HEK293 (cell line): Measurements from ENCODE around the gene LUZP4.

ENCODE experiments used
- GLI2 ChIP-seq: fragments of 450-650 bp; formaldehyde crosslinking; IDR thresholded peaks from 2 replicates; pipeline ENCODE4; 2017; ENCODE audit warnings: missing biosample characterization, missing genetic modification characterization, low read depth, borderline replicate concordance
- GLIS1 ChIP-seq: fragments of 450-650 bp; formaldehyde crosslinking; IDR thresholded peaks from 2 replicates; pipeline ENCODE4 v1.5.1; 2016; ENCODE audit warnings: missing biosample characterization, missing genetic modification characterization
- KLF8 ChIP-seq: fragments of 450-650 bp; formaldehyde crosslinking; IDR thresholded peaks from 2 replicates; pipeline ENCODE4 v1.5.1; 2016; ENCODE audit warnings: missing biosample characterization, missing genetic modification characterization
- OSR2 ChIP-seq: fragments of 450-650 bp; formaldehyde crosslinking; IDR thresholded peaks from 2 replicates; pipeline ENCODE4 v1.5.1; 2016; ENCODE audit warnings: missing biosample characterization, missing genetic modification characterization
- PRDM1 ChIP-seq: fragments of 450-650 bp; formaldehyde crosslinking; IDR thresholded peaks from 2 replicates; pipeline ENCODE4; 2016; ENCODE audit warnings: missing biosample characterization, missing genetic modification characterization
- RBAK ChIP-seq: fragments of 450-650 bp; formaldehyde crosslinking; IDR thresholded peaks from 2 replicates; pipeline ENCODE4 v1.5.1; 2016; ENCODE audit warnings: missing biosample characterization, missing genetic modification characterization
- YY1 ChIP-seq: fragments of 450-650 bp; formaldehyde crosslinking; IDR thresholded peaks from 2 replicates; pipeline ENCODE4 v1.5.1; 2018; ENCODE audit warnings: missing biosample characterization, missing genetic modification characterization
- ZBTB1 ChIP-seq: fragments of 450-650 bp; formaldehyde crosslinking; IDR thresholded peaks from 2 replicates; pipeline ENCODE4 v1.5.1; 2016; ENCODE audit warnings: missing biosample characterization, missing genetic modification characterization
- ZNF10 ChIP-seq: fragments of 450-650 bp; formaldehyde crosslinking; IDR thresholded peaks from 2 replicates; pipeline ENCODE4 v1.5.1; 2017; ENCODE audit warnings: missing biosample characterization, missing genetic modification characterization
- ZNF112 ChIP-seq: fragments of 450-650 bp; formaldehyde crosslinking; IDR thresholded peaks from 2 replicates; pipeline ENCODE4 v1.5.0; 2017; ENCODE audit warnings: missing biosample characterization, missing genetic modification characterization
- ZNF132 ChIP-seq: fragments of 450-650 bp; formaldehyde crosslinking; IDR thresholded peaks from 2 replicates; pipeline ENCODE4 v1.5.1; 2017; ENCODE audit warnings: missing biosample characterization, missing genetic modification characterization, borderline replicate concordance
- ZNF146 ChIP-seq: fragments of 450-650 bp; formaldehyde crosslinking; IDR thresholded peaks from 2 replicates; pipeline ENCODE4 v1.5.1; 2016; ENCODE audit warnings: missing biosample characterization, missing genetic modification characterization
- ZNF211 ChIP-seq: fragments of 450-650 bp; formaldehyde crosslinking; IDR thresholded peaks from 2 replicates; pipeline ENCODE4 v1.5.1; 2016; ENCODE audit warnings: low read depth, missing biosample characterization, missing genetic modification characterization
- ZNF248 ChIP-seq: fragments of 450-650 bp; formaldehyde crosslinking; IDR thresholded peaks from 2 replicates; pipeline ENCODE4 v1.5.1; 2017; ENCODE audit warnings: missing biosample characterization, missing genetic modification characterization
- ZNF302 ChIP-seq: fragments of 450-650 bp; formaldehyde crosslinking; IDR thresholded peaks from 2 replicates; pipeline ENCODE4 v1.5.1; 2016; ENCODE audit warnings: missing biosample characterization, missing genetic modification characterization, low read depth
- ZNF311 ChIP-seq: fragments of 450-650 bp; formaldehyde crosslinking; IDR thresholded peaks from 2 replicates; pipeline ENCODE4 v1.5.1; 2017; ENCODE audit warnings: missing biosample characterization, missing genetic modification characterization, borderline replicate concordance
- ZNF354C ChIP-seq: fragments of 450-650 bp; formaldehyde crosslinking; IDR thresholded peaks from 2 replicates; pipeline ENCODE4 v1.5.1; 2016; ENCODE audit warnings: missing biosample characterization, missing genetic modification characterization, low read depth, borderline replicate concordance
- ZNF473 ChIP-seq: fragments of 450-650 bp; formaldehyde crosslinking; IDR thresholded peaks from 2 replicates; pipeline ENCODE4 v1.5.1; 2017; ENCODE audit warnings: missing biosample characterization, missing genetic modification characterization
- ZNF548 ChIP-seq: fragments of 450-650 bp; formaldehyde crosslinking; IDR thresholded peaks from 2 replicates; pipeline ENCODE4 v1.5.1; 2016; ENCODE audit warnings: missing biosample characterization, missing genetic modification characterization
- ZNF558 ChIP-seq: fragments of 450-650 bp; formaldehyde crosslinking; IDR thresholded peaks from 2 replicates; pipeline ENCODE4 v1.5.1; 2016; ENCODE audit warnings: missing biosample characterization, missing genetic modification characterization
- ZNF596 ChIP-seq: fragments of 450-650 bp; IDR thresholded peaks from 2 replicates; pipeline ENCODE4 v1.5.0; 2018; ENCODE audit warnings: missing biosample characterization, mild to moderate bottlenecking, missing genetic modification characterization, moderate library complexity
- ZNF600 ChIP-seq: fragments of 450-650 bp; formaldehyde crosslinking; IDR thresholded peaks from 2 replicates; pipeline ENCODE4 v1.5.1; 2016; ENCODE audit warnings: missing biosample characterization, missing genetic modification characterization
- ZNF76 ChIP-seq: fragments of 450-650 bp; formaldehyde crosslinking; IDR thresholded peaks from 2 replicates; pipeline ENCODE4; 2016; ENCODE audit warnings: low read depth, missing biosample characterization, missing genetic modification characterization, borderline replicate concordance
- ZNF777 ChIP-seq: fragments of 450-650 bp; formaldehyde crosslinking; IDR thresholded peaks from 2 replicates; pipeline ENCODE4 v1.5.1; 2017; ENCODE audit warnings: missing biosample characterization, missing genetic modification characterization, borderline replicate concordance
- ZSCAN16 ChIP-seq: fragments of 450-650 bp; formaldehyde crosslinking; IDR thresholded peaks from 2 replicates; pipeline ENCODE4 v1.5.1; 2016; ENCODE audit warnings: missing biosample characterization, missing genetic modification characterization
- ZSCAN30 ChIP-seq: fragments of 450-650 bp; IDR thresholded peaks from 2 replicates; pipeline ENCODE4 v1.5.1; 2018; ENCODE audit warnings: missing biosample characterization, mild to moderate bottlenecking, missing genetic modification characterization, moderate library complexity
- TF ChIP-seq, protein P1 (sequence below): fragments of 450-650 bp; IDR thresholded peaks from 2 replicates; pipeline ENCODE4 v1.5.1; 2018; ENCODE audit warnings: missing biosample characterization, mild to moderate bottlenecking, missing genetic modification characterization
- TF ChIP-seq, protein P2 (sequence below): fragments of 450-650 bp; formaldehyde crosslinking; IDR thresholded peaks from 2 replicates; pipeline ENCODE4 v1.5.1; 2017; ENCODE audit warnings: missing biosample characterization, missing genetic modification characterization
- TF ChIP-seq, protein P3 (sequence below): fragments of 450-650 bp; formaldehyde crosslinking; optimal IDR thresholded peaks from 2 replicates; pipeline ENCODE3; 2016; ENCODE audit warnings: missing biosample characterization, mild to moderate bottlenecking, missing genetic modification characterization
- TF ChIP-seq, protein P4 (sequence below): IDR thresholded peaks from 2 replicates; pipeline ENCODE4 v1.6.1; 2011; ENCODE audit warnings: mild to moderate bottlenecking, low read depth, low read length, borderline replicate concordance
- TF ChIP-seq, protein P5 (sequence below): fragments of 450-650 bp; formaldehyde crosslinking; IDR thresholded peaks from 2 replicates; pipeline ENCODE4 v1.5.1; 2016; ENCODE audit warnings: missing biosample characterization, missing genetic modification characterization, borderline replicate concordance
- TF ChIP-seq, protein P6 (sequence below): fragments of 450-650 bp; formaldehyde crosslinking; IDR thresholded peaks from 2 replicates; pipeline ENCODE4 v1.5.1; 2016; ENCODE audit warnings: missing biosample characterization, missing genetic modification characterization, low read depth

Gene LUZP4

DNA sequence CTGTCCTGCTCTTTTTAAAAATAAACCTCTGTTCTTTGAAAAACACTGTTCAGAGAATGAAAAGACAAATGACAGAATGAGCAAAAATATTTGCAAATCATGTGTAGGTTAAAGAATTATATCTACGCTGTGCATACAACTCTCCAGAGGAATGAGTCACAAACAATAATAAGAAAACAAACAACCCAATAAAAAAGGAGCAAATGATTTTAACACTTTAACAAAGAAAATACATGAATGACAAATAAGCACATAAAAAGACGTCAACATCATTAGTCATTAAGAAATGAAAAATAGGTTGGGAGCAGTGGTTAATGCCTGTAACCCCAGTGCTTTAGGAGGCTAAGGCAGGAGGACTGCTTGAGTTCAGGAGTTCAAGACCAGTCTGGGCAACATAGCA is 34.5 kb upstream of the LUZP4 start (continued):
- TF ChIP-seq, protein P1, sequence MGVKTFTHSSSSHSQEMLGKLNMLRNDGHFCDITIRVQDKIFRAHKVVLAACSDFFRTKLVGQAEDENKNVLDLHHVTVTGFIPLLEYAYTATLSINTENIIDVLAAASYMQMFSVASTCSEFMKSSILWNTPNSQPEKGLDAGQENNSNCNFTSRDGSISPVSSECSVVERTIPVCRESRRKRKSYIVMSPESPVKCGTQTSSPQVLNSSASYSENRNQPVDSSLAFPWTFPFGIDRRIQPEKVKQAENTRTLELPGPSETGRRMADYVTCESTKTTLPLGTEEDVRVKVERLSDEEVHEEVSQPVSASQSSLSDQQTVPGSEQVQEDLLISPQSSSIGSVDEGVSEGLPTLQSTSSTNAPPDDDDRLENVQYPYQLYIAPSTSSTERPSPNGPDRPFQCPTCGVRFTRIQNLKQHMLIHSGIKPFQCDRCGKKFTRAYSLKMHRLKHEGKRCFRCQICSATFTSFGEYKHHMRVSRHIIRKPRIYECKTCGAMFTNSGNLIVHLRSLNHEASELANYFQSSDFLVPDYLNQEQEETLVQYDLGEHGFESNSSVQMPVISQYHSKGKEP (tag by site-specific recombination): no peak
- TF ChIP-seq GLI2 (tag by site-specific recombination) (peak; percentile 76), ZNF302 (tag by site-specific recombination) (no peak), ZNF132 (no peak), PRDM1 (no peak), ZNF777 (tag by site-specific recombination) (no peak), ZNF112 (no peak), OSR2 (tag by site-specific recombination) (peak; percentile 70), ZSCAN30 (tag by site-specific recombination) (no peak), RBAK (tag by site-specific recombination) (no peak), ZNF311 (tag by site-specific recombination) (no peak), GLIS1 (tag by site-specific recombination) (no peak), ZSCAN16 (tag by site-specific recombination) (no peak), ZNF558 (tag by site-specific recombination) (no peak), ZNF473 (tag by site-specific recombination) (no peak), ZNF146 (tag by site-specific recombination) (peak; percentile 51; the same call in 1 of the 2 replicates), ZNF548 (tag by site-specific recombination) (no peak), ZNF10 (no peak), YY1 (tag by site-specific recombination) (no peak), ZBTB1 (tag by site-specific recombination) (no peak), KLF8 (tag by site-specific recombination) (0 out of 2 replicates have a peak, but pooled peaks have one; percentile 25), ZNF354C (tag by site-specific recombination) (no peak), ZNF211 (tag by site-specific recombination) (no peak), ZNF596 (tag by site-specific recombination) (no peak), ZNF76 (tag by site-specific recombination) (no peak), ZNF248 (no peak), ZNF600 (tag by site-specific recombination) (no peak)
- TF ChIP-seq, protein P2, sequence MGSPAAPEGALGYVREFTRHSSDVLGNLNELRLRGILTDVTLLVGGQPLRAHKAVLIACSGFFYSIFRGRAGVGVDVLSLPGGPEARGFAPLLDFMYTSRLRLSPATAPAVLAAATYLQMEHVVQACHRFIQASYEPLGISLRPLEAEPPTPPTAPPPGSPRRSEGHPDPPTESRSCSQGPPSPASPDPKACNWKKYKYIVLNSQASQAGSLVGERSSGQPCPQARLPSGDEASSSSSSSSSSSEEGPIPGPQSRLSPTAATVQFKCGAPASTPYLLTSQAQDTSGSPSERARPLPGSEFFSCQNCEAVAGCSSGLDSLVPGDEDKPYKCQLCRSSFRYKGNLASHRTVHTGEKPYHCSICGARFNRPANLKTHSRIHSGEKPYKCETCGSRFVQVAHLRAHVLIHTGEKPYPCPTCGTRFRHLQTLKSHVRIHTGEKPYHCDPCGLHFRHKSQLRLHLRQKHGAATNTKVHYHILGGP (tag by site-specific recombination): no peak
- TF ChIP-seq, protein P3, sequence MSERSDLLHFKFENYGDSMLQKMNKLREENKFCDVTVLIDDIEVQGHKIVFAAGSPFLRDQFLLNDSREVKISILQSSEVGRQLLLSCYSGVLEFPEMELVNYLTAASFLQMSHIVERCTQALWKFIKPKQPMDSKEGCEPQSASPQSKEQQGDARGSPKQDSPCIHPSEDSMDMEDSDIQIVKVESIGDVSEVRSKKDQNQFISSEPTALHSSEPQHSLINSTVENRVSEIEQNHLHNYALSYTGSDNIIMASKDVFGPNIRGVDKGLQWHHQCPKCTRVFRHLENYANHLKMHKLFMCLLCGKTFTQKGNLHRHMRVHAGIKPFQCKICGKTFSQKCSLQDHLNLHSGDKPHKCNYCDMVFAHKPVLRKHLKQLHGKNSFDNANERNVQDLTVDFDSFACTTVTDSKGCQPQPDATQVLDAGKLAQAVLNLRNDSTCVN (tag by site-specific recombination): no peak
- TF ChIP-seq, protein P4, sequence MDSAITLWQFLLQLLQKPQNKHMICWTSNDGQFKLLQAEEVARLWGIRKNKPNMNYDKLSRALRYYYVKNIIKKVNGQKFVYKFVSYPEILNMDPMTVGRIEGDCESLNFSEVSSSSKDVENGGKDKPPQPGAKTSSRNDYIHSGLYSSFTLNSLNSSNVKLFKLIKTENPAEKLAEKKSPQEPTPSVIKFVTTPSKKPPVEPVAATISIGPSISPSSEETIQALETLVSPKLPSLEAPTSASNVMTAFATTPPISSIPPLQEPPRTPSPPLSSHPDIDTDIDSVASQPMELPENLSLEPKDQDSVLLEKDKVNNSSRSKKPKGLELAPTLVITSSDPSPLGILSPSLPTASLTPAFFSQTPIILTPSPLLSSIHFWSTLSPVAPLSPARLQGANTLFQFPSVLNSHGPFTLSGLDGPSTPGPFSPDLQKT: no peak
- TF ChIP-seq, protein P5, sequence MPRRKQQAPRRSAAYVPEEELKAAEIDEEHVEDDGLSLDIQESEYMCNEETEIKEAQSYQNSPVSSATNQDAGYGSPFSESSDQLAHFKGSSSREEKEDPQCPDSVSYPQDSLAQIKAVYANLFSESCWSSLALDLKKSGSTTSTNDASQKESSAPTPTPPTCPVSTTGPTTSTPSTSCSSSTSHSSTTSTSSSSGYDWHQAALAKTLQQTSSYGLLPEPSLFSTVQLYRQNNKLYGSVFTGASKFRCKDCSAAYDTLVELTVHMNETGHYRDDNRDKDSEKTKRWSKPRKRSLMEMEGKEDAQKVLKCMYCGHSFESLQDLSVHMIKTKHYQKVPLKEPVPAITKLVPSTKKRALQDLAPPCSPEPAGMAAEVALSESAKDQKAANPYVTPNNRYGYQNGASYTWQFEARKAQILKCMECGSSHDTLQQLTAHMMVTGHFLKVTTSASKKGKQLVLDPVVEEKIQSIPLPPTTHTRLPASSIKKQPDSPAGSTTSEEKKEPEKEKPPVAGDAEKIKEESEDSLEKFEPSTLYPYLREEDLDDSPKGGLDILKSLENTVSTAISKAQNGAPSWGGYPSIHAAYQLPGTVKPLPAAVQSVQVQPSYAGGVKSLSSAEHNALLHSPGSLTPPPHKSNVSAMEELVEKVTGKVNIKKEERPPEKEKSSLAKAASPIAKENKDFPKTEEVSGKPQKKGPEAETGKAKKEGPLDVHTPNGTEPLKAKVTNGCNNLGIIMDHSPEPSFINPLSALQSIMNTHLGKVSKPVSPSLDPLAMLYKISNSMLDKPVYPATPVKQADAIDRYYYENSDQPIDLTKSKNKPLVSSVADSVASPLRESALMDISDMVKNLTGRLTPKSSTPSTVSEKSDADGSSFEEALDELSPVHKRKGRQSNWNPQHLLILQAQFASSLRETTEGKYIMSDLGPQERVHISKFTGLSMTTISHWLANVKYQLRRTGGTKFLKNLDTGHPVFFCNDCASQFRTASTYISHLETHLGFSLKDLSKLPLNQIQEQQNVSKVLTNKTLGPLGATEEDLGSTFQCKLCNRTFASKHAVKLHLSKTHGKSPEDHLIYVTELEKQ (tag by site-specific recombination): peak; percentile 39; the same call in 1 of the 2 replicates
- TF ChIP-seq, protein P6, sequence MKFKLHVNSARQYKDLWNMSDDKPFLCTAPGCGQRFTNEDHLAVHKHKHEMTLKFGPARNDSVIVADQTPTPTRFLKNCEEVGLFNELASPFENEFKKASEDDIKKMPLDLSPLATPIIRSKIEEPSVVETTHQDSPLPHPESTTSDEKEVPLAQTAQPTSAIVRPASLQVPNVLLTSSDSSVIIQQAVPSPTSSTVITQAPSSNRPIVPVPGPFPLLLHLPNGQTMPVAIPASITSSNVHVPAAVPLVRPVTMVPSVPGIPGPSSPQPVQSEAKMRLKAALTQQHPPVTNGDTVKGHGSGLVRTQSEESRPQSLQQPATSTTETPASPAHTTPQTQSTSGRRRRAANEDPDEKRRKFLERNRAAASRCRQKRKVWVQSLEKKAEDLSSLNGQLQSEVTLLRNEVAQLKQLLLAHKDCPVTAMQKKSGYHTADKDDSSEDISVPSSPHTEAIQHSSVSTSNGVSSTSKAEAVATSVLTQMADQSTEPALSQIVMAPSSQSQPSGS: peak; percentile 52; the same call in 1 of the 2 replicates
